ENCODE data around the gene MAST3. TPM values are rescaled to one million over a fixed set of nuclear protein-coding genes. Genes with fewer than 3 reads are reported as not detected.

The MAST3 gene
- total RNA-seq, 1 experiment from 2014 or later = 14.1 TPM

GRCh38 chr19:18065173-18065495 lies 32.4 kb upstream of the MAST3 start:
- Histone ChIP-seq H2AFZ (no peak overlapping the region), H3K4me2 (peak overlapping the region; percentile 25; the same call in 1 of the 2 replicates), H3K4me3 (no peak overlapping the region), H3F3A (ENCODE audit: insufficient read depth, low read depth) (peaks cover 24% of the 10 kb centered on the region), H3K27me3 (ENCODE audit: insufficient read depth, low read depth) (no peaks in the 10 kb centered on the region), H3K9me3 (ENCODE audit: insufficient read depth, low read depth) (no peaks in the 10 kb centered on the region), H3K36me3 (ENCODE audit: low read depth) (no peaks in the 10 kb centered on the region), H3K27ac (no peak overlapping the region), H3K9me2 (ENCODE audit: insufficient read depth) (no peaks in the 10 kb centered on the region), H4K20me1 (ENCODE audit: insufficient read depth) (no peaks in the 10 kb centered on the region), H3K79me2 (ENCODE audit: low read depth) (no peaks in the 10 kb centered on the region), H3K4me1 (replicated peaks; ENCODE audit: insufficient read depth) (no peaks in the 10 kb centered on the region)
- no peak for DNase-seq
- TF ChIP-seq EZH2 (IDR thresholded peaks at IDR 0.05; ENCODE audit: low read depth) (no peak), CTCF (conservative IDR thresholded peaks at IDR 0.05) (no peak)
- ChIA-PET POLR2A (ENCODE audit: unreplicated experiment) (interaction anchor here (0.7 kb wide), 1 partner anchor 70 kb away, joined by 3 read pairs; no protein-coding TSS in a partner anchor), CTCF (no interaction called here)
- no TSS peak for BruUV-seq (replicated peaks)
- intact Hi-C loops (cut with micrococcal nuclease; ENCODE audit: unreplicated experiment) = no loop called here

DNA sequence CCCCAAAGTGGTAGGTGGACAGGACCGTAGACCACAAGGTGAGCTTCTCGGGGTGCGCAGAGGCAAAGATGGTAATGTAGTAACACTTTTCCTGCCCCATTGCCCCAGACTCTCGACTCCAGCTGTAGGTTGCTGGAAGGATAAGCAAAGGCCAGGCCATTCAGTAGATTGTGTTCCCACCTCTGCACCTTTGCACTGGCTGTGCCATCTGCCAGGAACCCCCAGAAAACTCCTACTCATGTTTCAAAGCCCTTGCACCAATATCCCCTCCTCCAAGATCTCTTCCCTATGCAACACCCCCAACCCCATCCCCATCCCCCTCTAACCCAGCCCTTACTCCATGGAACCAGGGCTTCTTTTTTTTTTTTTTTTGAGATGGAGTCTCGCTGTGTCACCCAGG lies 29.2 kb upstream of the MAST3 start:
- no peak overlapping the region for H2AFZ ChIP-seq
- no peaks in the 10 kb centered on the region for H3K9me2 ChIP-seq (ENCODE audit: insufficient read depth)
- CTCF ChIA-PET = interaction anchor here (0.5 to 0.7 kb wide), 2 partner anchors 48 to 1297 kb away, joined by 3 to 4 read pairs; no protein-coding TSS in a partner anchor
- POLR2A ChIA-PET (ENCODE audit: unreplicated experiment) = interaction anchor here (0.6 kb wide), 1 partner anchor 212 kb away, joined by 3 read pairs; no protein-coding TSS in a partner anchor
- H3K4me3 ChIP-seq = no peak overlapping the region
- no peaks in the 10 kb centered on the region for H3K4me1 ChIP-seq (replicated peaks; ENCODE audit: insufficient read depth)
- H3K79me2 ChIP-seq (ENCODE audit: low read depth) = no peaks in the 10 kb centered on the region
- intact Hi-C loops (cut with micrococcal nuclease; ENCODE audit: unreplicated experiment) = no loop called here
- H3K9me3 ChIP-seq (ENCODE audit: insufficient read depth, low read depth) = no peaks in the 10 kb centered on the region
- H3K27ac ChIP-seq = no peak overlapping the region
- TF ChIP-seq EZH2 (IDR thresholded peaks at IDR 0.05; ENCODE audit: low read depth) (no peak), CTCF (conservative IDR thresholded peaks at IDR 0.05) (no peak)
- DNase-seq = no peak
- H3F3A ChIP-seq (ENCODE audit: insufficient read depth, low read depth) = peaks cover 9% of the 10 kb centered on the region; the same call in 1 of the 2 replicates
- no peaks in the 10 kb centered on the region for H3K36me3 ChIP-seq (ENCODE audit: low read depth)
- H3K27me3 ChIP-seq (ENCODE audit: insufficient read depth, low read depth) = no peaks in the 10 kb centered on the region
- no TSS peak for BruUV-seq (replicated peaks)
- no peak overlapping the region for H3K4me2 ChIP-seq
- no peaks in the 10 kb centered on the region for H4K20me1 ChIP-seq (ENCODE audit: insufficient read depth)

GRCh38 chr19:18069383-18069782 lies 28.2 kb upstream of the MAST3 start:
- H3K36me3 ChIP-seq (ENCODE audit: low read depth) = no peaks in the 10 kb centered on the region
- H3K79me2 ChIP-seq (ENCODE audit: low read depth) = no peaks in the 10 kb centered on the region
- intact Hi-C loops (cut with micrococcal nuclease; ENCODE audit: unreplicated experiment) = no loop called here
- no peaks in the 10 kb centered on the region for H3K4me1 ChIP-seq (replicated peaks; ENCODE audit: insufficient read depth)
- CTCF ChIA-PET = no interaction called here
- DNase-seq = no peak
- TF ChIP-seq CTCF (conservative IDR thresholded peaks at IDR 0.05) (no peak), EZH2 (IDR thresholded peaks at IDR 0.05; ENCODE audit: low read depth) (no peak)
- peaks cover 19% of the 10 kb centered on the region; the same call in 1 of the 2 replicates for H3F3A ChIP-seq (ENCODE audit: insufficient read depth, low read depth)
- no peak overlapping the region for H3K4me2 ChIP-seq
- H3K27me3 ChIP-seq (ENCODE audit: insufficient read depth, low read depth) = no peaks in the 10 kb centered on the region
- no peak overlapping the region for H3K4me3 ChIP-seq
- POLR2A ChIA-PET (ENCODE audit: unreplicated experiment) = no interaction called here
- no peaks in the 10 kb centered on the region for H4K20me1 ChIP-seq (ENCODE audit: insufficient read depth)
- H3K9me2 ChIP-seq (ENCODE audit: insufficient read depth) = no peaks in the 10 kb centered on the region
- H2AFZ ChIP-seq = no peak overlapping the region
- no TSS peak for BruUV-seq (replicated peaks)
- H3K27ac ChIP-seq = no peak overlapping the region
- H3K9me3 ChIP-seq (ENCODE audit: insufficient read depth, low read depth) = no peaks in the 10 kb centered on the region

All from PC-9 (cell line).